Right lobe of liver (tissue), 6 donors: Measurements from ENCODE around the gene ITPK1. TPM values are rescaled to one million over a fixed set of nuclear protein-coding genes. Genes with fewer than 3 reads are reported as not detected.

ENCODE experiments used
- ATAC-seq, 4 donors: fragments of 200-7000 bp; cut with Tn5 transposase; one replicate each; pipeline ENCODE4 v1.9.1; 2020; ENCODE audit warnings: mild to moderate bottlenecking in 4 of 4, moderate library complexity in 4 of 4
- DNase-seq, 3 donors: peaks; one replicate each; pipeline ENCODE4 v3.0.0-alpha.2; 2020
- H3K27ac ChIP-seq, 3 donors: fragments of 200-600 bp; one replicate each; pipeline ENCODE4 v1.8.0; 2022
- H3K27me3 ChIP-seq, 2 donors: fragments of 200-600 bp; one replicate each; pipeline ENCODE4 v1.8.0; 2022
- H3K36me3 ChIP-seq, 4 donors: fragments of 200-600 bp; sonication (generic) in 1 of 4; one replicate each; pipeline versions ENCODE4 v1.5.1 to v1.8.0; 2017 to 2022; ENCODE audit warnings: control low read depth in 1 of 4
- H3K4me1 ChIP-seq, 4 donors: fragments of 200-600 bp; sonication (generic) in 1 of 4; one replicate each; pipeline versions ENCODE4 v1.5.1 to v1.8.0; 2017 to 2022; ENCODE audit warnings: control low read depth in 1 of 4
- H3K4me3 ChIP-seq, 3 donors: fragments of 200-600 bp; one replicate each; pipeline ENCODE4 v1.8.0; 2022
- H3K9me3 ChIP-seq, 4 donors: fragments of 200-600 bp; sonication (generic) in 1 of 4; one replicate each; pipeline versions ENCODE4 v1.5.1 to v1.8.0; 2017 to 2022; ENCODE audit warnings: control low read depth in 1 of 4
- POLR2A ChIP-seq: fragments of 450-650 bp; IDR thresholded peaks from one replicate; pipeline ENCODE4 v1.6.1; 2017; ENCODE audit warnings: antibody characterized with exemption, mild to moderate bottlenecking
- WGBS: methylation state at CpG from one replicate; pipeline ENCODE4 v1.1.6; 2018; ENCODE audit warnings: low coverage, low lambda C conversion rate; ENCODE audit not compliant: insufficient coverage; ENCODE audit errors: missing lambda C conversion rate; 5-methylcytosine and 5-hydroxymethylcytosine counted together
- intact Hi-C, 2 donors: fragments of 100-400 bp; cut with DNase I; formaldehyde crosslinking; loops; one replicate each; pipeline versions ENCODE4 v1.11.2 to v1.14.1; 2022
- total RNA-seq, 6 experiments: library from RNA; depleted of rRNA in 2 of 6; stranded (reverse); fragments of >200 nt in 2 of 6; fragmentation: NEBNext Ultra II Directional in 3 of 6; extraction: Animal tissue kit (Norgen Biotek cat#: 25700) in 3 of 6; gene quantifications; one replicate each; pipeline versions ENCODE4 v1.1.0 to v1.2.4, GENCODE V29; 2016 to 2023
- TF ChIP-seq, protein P1 (sequence below), 4 donors: fragments of 200-600 bp in 3 of 4; fragments of 450-650 bp in 1 of 4; IDR thresholded peaks; one replicate each; pipeline versions ENCODE4 v1.5.1 to v1.8.0; 2016 to 2022; ENCODE audit warnings: antibody characterized with exemption in 4 of 4, mild to moderate bottlenecking in 2 of 4
- donor health status: DM: no; HTN: yes; CAD: no.
- donor health status: DM: no; HTN: no; CAD: no.
- donor health status: DM: no; HTN: no; CAD: no.
- donor health status: DM: no; HTN: yes; CAD: no.
- donor health status: DM: no; HTN: yes; CAD: no.

ITPK1 gene
- total RNA-seq, 6 experiments from 2014 or later = 28.4 to 61.0 (median 40.0) TPM

DNA sequence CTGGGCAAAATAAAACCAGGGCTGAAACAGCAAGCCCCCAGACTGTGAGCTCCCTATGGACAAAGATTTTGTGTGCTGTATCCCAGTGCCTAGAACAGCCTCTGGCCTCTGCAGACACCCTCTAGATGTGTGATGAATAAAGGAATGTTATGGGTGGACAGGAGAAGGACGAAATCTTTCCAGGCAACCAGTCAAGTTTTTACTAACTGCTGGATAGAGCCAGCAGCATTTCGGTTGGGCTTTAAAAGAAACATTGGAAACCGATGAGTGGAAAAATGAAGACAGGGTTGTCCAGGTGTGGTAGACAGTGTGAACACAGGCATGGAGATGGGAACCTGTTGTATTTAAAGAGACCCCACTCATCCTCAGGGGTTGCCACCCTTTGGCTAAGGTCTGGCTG lies 188.8 kb downstream of the ITPK1 start:
- H3K9me3 ChIP-seq = no peaks in the 10 kb centered on the region
- no peak for TF ChIP-seq POLR2A
- TF ChIP-seq, protein P1, sequence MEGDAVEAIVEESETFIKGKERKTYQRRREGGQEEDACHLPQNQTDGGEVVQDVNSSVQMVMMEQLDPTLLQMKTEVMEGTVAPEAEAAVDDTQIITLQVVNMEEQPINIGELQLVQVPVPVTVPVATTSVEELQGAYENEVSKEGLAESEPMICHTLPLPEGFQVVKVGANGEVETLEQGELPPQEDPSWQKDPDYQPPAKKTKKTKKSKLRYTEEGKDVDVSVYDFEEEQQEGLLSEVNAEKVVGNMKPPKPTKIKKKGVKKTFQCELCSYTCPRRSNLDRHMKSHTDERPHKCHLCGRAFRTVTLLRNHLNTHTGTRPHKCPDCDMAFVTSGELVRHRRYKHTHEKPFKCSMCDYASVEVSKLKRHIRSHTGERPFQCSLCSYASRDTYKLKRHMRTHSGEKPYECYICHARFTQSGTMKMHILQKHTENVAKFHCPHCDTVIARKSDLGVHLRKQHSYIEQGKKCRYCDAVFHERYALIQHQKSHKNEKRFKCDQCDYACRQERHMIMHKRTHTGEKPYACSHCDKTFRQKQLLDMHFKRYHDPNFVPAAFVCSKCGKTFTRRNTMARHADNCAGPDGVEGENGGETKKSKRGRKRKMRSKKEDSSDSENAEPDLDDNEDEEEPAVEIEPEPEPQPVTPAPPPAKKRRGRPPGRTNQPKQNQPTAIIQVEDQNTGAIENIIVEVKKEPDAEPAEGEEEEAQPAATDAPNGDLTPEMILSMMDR (IDR thresholded peaks at IDR 0.05) = no peak
- no peak overlapping the region for H3K27ac ChIP-seq
- H3K27me3 ChIP-seq = no peaks in the 10 kb centered on the region
- H3K4me1 ChIP-seq = peaks cover 0 to 4% (median 0%) of the 10 kb centered on the region in 4 donors
- DNase-seq (no peak), ATAC-seq (no peak)
- no peak overlapping the region for H3K4me3 ChIP-seq
- intact Hi-C loops = no loop called here
- 69% methylated on average over 3 of the region's 3 CpGs for WGBS
- H3K36me3 ChIP-seq = no peaks in the 10 kb centered on the region

DNA sequence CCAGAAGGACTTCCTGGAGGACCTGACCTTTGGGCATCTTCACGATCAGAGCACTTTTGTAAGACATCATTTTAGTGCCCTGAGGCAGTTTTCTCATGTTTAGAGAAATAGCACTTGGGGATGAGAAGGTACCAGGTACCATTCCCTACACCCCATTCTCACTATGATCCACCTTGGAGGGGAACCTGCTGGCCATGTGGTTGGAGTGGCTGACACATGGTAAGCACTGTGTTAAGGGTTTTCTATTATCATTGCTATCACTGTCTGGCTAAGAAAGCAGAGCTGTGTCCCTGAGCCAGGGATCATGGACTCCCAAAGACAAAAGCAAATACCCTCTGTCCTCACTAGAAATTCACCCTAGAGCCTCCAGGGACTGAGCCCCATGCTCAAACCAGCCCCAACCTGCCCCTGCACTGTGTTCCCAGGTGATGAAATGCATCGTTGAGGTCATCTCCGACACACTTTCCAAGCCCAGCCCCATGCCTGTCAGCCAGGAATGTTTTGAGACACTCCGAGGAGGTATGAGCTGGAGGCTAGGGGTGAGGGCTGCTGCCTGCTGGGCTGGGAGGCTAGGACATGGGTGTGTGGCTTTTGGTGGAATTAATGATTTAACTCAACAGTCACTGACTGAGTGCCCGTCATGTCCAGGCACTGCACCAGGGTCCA lies 189.4 kb downstream of the ITPK1 start:
- H3K36me3 ChIP-seq = no peaks in the 10 kb centered on the region
- H3K27ac ChIP-seq = no peak overlapping the region
- H3K27me3 ChIP-seq = no peaks in the 10 kb centered on the region
- H3K4me3 ChIP-seq = no peak overlapping the region
- no peak for ATAC-seq
- 46% methylated on average over 2 of the region's 5 CpGs for WGBS
- no peak for DNase-seq
- H3K4me1 ChIP-seq = peaks cover 0 to 4% (median 0%) of the 10 kb centered on the region in 4 donors
- TF ChIP-seq, protein P1 (IDR thresholded peaks at IDR 0.05) = no peak
- TF ChIP-seq POLR2A = no peak
- intact Hi-C loops = no loop called here
- H3K9me3 ChIP-seq = no peaks in the 10 kb centered on the region

DNA sequence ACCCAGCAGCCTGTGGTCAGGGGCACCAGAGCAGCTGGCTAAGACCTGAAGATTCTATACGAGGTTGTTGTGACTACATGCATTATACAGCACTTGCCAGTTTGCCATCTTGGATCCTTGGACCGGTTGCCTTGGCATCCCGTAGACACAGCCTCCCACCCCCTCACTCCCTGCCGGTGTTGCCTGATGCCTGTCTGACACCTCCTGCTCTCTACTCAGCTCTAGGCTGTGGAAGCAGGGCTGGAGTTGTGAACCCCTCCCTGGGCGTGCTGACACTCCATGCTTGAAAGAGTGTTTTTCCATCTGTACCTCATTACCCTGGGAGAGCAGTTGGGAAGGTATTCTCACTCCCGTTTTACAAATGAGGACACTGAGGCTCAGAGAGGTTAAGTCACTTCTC lies 190.3 kb downstream of the ITPK1 start:
- intact Hi-C loops = no loop called here
- Histone ChIP-seq H3K36me3 (no peaks in the 10 kb centered on the region), H3K27me3 (no peaks in the 10 kb centered on the region), H3K4me1 (peaks cover 0 to 4% (median 0%) of the 10 kb centered on the region in 4 donors), H3K4me3 (no peak overlapping the region), H3K9me3 (no peaks in the 10 kb centered on the region), H3K27ac (no peak overlapping the region)
- ATAC-seq = no peak
- no peak for DNase-seq
- no CpG with 5 or more reads among the region's 6 CpGs for WGBS
- TF ChIP-seq POLR2A = no peak
- TF ChIP-seq, protein P1 (IDR thresholded peaks at IDR 0.05) = no peak

DNA sequence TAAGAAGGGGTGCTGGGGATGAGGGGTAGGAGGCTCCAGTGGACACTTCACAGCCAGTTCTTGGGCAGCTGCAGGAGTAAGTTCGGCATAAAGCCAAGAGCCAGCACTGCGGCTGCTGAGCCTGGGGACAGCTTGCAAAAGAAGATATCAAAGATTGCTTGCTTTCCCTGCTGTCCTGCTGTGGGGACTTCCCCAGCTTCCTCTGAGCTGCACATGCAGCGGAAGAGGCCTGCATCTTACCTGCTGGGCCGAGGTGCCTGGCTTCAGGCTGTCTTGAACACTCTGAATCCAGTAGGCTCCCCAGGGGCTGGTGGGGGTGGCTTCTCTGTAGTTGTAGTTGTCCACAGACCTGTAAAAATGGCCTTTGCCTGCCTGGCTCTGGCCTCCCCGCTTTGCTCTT lies 191.5 kb downstream of the ITPK1 start:
- TF ChIP-seq, protein P1 (IDR thresholded peaks at IDR 0.05) = no peak
- no peak for TF ChIP-seq POLR2A
- Histone ChIP-seq H3K9me3 (no peaks in the 10 kb centered on the region), H3K4me1 (peaks cover 0 to 4% (median 0%) of the 10 kb centered on the region in 4 donors), H3K27ac (no peak overlapping the region), H3K27me3 (no peaks in the 10 kb centered on the region), H3K36me3 (no peaks in the 10 kb centered on the region), H3K4me3 (no peak overlapping the region)
- DNase-seq (no peak), ATAC-seq (no peak)
- intact Hi-C loops = no loop called here
- 36% methylated on average over 3 of the region's 5 CpGs for WGBS

DNA sequence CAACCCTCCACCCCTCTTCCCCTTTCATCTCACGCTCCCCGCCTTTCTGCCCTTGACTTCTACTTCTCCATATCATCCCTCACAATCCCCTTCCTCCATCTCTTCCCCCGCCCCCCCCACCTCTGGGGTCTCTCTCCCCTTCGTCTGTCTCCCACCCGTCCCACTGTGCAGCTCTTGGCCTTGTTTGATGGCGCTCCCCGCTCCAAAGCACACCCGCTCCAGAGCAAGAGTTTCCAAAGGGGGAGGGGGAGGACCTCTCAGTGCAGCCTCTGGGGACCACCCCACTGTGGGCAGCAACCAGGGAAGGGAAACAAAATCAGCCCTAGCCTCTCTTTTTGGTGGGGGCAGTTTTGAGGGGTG lies 192.0 kb downstream of the ITPK1 start:
- no peak for DNase-seq
- Histone ChIP-seq H3K9me3 (no peaks in the 10 kb centered on the region), H3K4me3 (no peak overlapping the region), H3K27ac (no peak overlapping the region), H3K36me3 (no peaks in the 10 kb centered on the region), H3K4me1 (peaks cover 0 to 4% (median 0%) of the 10 kb centered on the region in 4 donors), H3K27me3 (no peaks in the 10 kb centered on the region)
- no peak for ATAC-seq
- 34% methylated on average over 2 of the region's 8 CpGs for WGBS
- intact Hi-C loops = no loop called here
- no peak for TF ChIP-seq POLR2A
- TF ChIP-seq, protein P1 (IDR thresholded peaks at IDR 0.05) = no peak
